Cerebellar nuclear complex (tissue), 1 donor: ENCODE data around the gene GPBP1.
"Not testable (repeated sequence)": the region's sequence is repeated elsewhere in the genome, so short reads cannot be mapped to it uniquely, and the experiment has no call there.

Experiments used
- DNase-seq, 2 experiments: peaks; one replicate each; lab custom pipeline; 2025; lab: John Stamatoyannopoulos, UW

Gene GPBP1

GRCh38 chr5:57277085-57277484 is 103.2 kb downstream of the GPBP1 start:
- no peak for DNase-seq

DNA sequence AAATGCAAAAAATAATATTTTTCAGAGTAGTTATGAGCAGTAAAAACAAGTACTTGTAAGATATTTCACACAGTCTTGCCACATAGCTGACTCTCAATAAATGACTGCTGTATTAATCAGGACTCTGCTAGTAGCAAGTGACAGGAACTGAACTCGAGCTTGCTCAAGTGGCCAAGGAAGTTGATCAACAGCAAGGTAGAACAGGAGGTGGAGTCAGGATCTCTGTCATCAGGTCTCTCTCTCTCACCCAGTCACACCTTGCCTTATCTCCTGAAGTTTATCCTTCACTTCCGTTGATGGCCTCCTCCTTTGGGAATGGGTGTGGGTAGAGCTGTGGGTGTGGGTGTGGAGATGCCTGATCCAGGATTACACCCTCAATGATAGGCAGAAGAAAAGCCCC is 107.0 kb downstream of the GPBP1 start:
- DNase-seq, result no peak

DNA sequence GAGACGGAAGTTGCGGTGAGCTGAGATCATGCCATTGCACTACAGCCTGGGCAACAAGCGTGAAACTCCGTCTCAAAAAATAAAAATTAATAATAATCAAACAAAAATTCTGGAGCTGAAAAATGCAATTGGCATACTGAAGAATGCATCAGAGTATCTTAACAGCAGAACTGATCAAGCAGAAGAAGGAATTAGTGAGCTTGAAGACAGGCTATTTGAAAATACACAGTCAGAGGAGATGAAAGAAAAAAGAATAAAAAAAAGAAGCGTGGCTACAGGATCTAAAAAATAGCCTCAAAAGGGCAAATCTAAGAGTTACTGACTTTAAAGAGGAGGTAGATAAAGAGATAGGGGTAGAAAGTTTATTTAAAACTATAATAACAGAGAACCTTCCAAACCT is 111.2 kb downstream of the GPBP1 start:
- DNase-seq, result not testable (repeated sequence)

DNA sequence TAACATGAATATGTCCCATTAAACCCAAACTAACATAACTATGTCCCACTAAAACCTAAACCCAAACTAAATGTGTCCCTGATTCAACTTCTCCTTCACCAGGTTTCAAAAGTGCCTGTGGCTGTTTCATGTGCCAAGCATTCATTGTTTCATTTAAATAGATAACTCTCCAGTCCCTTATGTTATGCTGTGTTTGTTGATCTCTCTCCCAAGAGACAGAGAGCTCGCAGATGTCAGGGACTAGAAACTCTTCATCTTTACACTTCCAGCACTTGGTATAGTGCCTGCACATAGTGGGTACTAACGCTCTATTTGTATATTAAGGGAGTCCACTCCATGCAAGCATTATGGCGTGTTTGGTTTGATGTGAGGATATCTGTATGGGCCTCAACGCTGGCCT is 118.0 kb downstream of the GPBP1 start:
- DNase-seq, result no peak

GRCh38 chr5:57292336-57292735 is 118.5 kb downstream of the GPBP1 start:
- DNase-seq, result no peak

DNA sequence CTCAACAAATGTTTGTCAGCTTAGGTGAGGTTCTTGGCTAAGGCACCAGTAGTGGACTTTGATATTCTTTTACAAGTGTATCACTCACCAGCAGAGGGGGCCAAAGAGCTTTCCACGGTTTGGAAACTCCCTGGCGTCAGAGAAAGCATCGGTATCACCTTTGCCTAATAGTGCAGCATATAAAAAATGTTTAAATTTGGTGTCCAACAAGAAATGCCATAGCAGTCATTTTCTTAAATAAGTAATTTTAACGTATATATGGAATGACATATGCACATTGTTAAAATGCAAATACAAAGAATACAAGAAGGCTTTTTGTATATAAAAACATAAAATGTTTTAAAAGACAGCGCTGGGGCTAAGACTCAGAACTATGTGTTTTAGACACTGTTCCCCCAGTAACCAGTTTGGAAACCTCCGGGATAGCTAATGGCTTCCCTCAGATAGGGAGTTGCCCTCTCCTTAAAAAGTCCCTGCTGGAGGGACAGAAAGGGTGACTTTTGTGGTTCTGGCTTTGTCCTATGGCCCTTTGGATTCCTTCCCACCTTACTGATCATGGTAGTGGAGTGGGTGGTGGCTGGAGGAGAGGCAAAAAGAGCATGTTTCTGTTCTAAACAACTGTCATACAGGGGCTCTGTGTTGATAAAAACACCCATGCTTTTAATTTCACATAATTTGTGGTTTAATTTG is 124.6 kb downstream of the GPBP1 start:
- DNase-seq, result no peak

- no peak for DNase-seq
These were observed 125.2 kb downstream of the GPBP1 start for GRCh38 chr5:57298985-57299491.

DNA sequence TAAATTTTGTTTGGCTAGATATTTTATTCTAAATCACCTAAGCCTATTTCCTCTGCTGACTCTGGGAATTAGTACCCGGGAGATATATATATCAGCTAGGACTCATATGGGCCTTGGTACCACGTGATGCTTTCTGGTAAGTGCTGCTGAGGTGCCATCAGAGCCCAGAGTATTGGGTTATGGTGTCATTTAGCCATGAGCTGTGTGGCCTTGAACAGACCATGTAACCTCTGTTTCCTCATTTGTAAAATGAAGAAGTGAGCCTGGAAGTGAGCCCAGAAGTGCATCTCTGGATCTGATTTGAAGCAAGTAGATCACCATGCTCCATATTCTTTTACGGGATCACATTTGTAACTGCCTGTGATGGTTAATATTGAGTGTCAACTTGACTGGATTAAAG is 126.1 kb downstream of the GPBP1 start:
- no peak for DNase-seq

DNA sequence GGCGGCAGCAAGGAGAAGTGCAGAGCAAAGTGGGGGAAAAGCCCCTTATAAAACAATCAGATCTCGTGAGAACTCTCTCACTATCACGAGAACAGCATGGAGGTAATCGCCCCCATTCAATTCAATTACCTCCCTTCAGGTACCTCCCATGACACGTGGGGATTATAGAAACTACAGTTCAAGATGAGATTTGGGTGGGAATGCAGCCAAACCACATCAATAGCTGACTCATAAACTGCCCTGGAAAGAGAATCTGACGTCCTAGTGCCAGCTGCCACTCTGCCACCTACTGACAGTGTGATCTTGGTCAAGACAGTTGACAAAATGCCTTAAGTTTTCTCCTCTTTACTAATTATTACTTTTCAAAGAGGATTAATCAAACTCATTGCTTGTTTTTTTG is 128.3 kb downstream of the GPBP1 start:
- no peak for DNase-seq

GRCh38 chr5:57302643-57303042 is 128.8 kb downstream of the GPBP1 start:
- no peak for DNase-seq

DNA sequence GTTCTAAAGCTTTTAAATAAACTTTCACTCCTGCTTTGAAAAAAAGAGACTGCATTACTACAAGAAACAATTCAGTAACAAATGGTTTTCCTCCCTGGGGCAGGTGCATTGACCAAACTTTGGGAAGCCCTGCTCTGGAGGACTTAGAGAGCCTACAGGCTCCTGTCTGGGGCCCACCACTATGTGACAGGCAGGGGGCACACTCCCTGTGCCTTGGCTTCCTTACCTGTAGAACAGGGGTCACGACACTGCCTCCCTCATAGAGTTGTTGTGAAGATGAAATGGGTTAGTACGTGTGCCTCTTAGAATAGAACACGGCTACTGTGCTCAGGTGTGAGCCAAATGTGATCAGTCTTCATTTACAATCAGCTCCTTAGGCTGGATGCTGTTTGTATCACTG is 130.1 kb downstream of the GPBP1 start:
- no peak for DNase-seq

DNA sequence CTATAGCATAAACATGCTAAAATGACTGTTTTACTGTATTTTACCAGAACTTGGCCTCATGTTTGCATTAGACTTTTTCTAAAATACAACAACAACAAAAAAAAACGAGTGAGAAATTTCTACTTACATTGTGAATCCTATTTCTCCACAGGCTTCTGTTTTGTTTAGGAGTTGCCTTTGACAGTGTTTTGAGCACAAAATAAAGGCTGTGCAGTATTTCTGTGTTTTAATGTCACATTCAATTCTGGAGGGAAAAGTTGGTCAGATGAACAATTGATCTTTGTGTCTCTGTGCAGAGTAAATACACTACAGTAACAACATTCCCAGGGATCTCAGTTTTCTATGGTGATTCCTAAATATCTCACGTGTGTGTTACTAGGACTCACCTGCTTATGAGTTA is 131.1 kb downstream of the GPBP1 start:
- no peak for DNase-seq

DNA sequence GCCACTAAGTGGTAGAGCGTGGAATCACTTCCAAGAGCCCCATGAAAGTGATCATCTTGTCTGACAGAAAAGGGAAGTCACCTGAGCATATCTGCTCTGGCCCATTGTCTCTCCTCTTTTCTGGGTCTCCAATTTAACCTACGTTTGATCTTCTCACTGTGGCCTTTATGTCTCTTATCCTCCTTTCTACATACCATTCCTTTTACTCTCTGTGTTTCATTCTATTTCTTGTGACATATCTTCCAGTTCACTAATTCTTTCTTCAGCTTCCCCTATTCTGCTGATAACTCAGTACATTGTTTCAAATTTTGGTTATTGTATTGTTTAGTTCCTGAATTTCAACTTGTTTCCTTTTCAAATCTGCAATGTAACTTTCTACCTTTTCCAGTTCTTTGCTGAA is 132.5 kb downstream of the GPBP1 start:
- no peak for DNase-seq

DNA sequence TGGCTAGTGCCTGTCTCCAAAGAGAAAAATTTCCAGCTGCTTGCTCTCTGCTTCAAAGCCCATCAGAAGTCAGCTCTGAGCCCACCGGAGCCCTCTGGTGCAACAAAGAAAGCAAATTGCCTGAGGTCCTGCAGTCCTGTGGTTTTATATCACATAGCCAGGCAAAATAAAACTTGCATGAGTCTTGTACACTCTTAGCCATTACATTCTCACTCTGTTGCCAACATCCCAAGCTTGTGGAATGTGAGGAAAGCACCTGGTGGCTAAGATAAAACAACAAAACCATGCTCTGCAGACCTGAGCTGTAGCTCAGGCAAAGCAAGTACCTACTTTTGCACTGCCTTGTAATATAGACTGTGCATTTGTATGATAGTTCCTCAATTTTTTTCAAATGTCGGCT is 133.7 kb downstream of the GPBP1 start:
- DNase-seq, result no peak

DNA sequence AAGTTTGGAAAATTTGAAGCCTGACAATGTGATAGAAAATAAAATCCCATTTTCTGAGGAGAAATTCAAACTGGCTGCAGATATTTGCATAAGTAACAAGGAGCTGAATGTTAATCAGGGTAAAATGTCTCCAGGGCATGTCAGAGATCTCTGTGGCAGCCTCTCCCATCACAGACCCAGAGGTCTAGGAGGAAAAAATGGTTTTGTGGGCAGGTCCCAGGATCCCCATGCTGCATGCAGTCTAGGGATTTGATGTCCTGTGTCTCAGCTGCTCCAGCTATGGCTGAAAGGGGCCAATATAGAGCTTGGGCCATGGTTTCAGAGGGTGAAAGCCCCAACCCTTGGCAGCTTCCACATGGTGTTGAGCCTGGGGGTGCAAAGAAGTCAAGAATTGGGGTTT is 135.2 kb downstream of the GPBP1 start:
- DNase-seq, result not testable (repeated sequence)

- no peak for DNase-seq
These were observed 137.4 kb downstream of the GPBP1 start for GRCh38 chr5:57311251-57311650.

DNA sequence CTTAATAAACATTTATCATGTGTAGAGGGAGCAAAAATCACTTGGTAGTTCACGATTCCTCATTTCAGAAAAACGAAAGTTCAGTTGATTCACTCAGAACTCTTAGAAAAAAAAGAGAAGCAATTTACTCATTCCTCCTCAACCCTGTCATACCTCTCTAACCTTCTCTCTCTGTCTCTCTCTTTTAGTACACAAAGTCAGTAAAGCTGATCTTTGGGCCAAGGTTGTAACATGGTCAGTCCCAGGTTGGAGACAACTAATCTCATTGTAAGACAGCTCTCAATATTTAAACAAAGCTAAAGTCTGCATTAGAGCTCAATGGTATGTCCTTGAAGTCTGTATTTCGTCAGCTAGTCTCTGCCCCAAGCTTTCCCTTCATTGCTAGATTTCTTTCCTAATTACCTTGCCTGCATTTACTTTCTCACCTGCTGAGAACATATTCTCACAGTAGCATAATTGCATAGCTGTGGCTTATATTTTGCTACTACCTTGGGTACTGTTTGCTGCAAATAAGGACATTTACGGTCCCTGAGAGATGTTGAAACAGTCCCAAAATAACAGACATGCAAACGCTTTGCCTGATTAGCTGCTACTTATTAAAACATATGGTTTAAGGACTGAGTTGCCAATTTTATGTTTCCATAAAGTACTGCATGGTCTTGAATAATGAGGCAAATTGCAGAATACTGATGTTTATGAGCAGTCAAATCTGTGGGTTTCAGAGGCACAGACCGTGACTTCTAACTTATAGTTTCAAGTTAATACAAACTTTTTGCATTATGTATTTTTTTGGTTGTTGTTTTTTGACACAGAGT is 138.3 kb downstream of the GPBP1 start:
- DNase-seq, result no peak

- no peak for DNase-seq
These were observed 139.9 kb downstream of the GPBP1 start for GRCh38 chr5:57313716-57314115.
